H1 (cell line): ENCODE measurements around the gene KDM8. TPM values are rescaled to one million over a fixed set of nuclear protein-coding genes. Genes with fewer than 3 reads are reported as not detected.

ENCODE experiments used
- ATF2 ChIP-seq: IDR thresholded peaks from 2 replicates; pipeline ENCODE4 v1.6.1; 2012; ENCODE audit warnings: low read length, inconsistent platforms
- CHD7 ChIP-seq: fragments of 300-600 bp; sonication (generic); IDR thresholded peaks from 2 replicates; pipeline ENCODE4 v1.7.1; 2012; ENCODE audit warnings: low read length, moderate library complexity, mild to moderate bottlenecking, inconsistent platforms; ENCODE audit not compliant: insufficient replicate concordance
- polyA plus RNA-seq, 7 experiments: library from polyadenylated mRNA; depleted of rRNA in 3 of 7; stranded (reverse) in 5 of 7; unstranded in 2 of 7; fragments of >200 nt in 5 of 7; fragments of 200-250 nt in 2 of 7; gene quantifications; 1 replicate in 5 of 7; 2 replicates in 1 of 7; 4 replicates in 1 of 7; pipeline versions ENCODE4 v1.2.1 to v1.2.3, GENCODE V29; 2011 to 2013; ENCODE audit warnings: missing spikeins in 2 of 7, mixed read lengths in 2 of 7
- total RNA-seq: library from RNA; stranded (reverse); fragmentation: NEBNext Ultra II Directional; extraction: Animal tissue kit (Norgen Biotek cat#: 25700); gene quantifications from 2 replicates; pipeline ENCODE4 v1.2.1, GENCODE V29; 2021

The KDM8 gene
- total and polyA plus RNA-seq, 2 of the 8 experiments (the other 6 are each of a cell fraction or from before 2014, with no cell fraction given): 10.3 to 12.8 TPM

GRCh38 chr16:27220527-27220926 is 17.2 kb downstream of the KDM8 start (continued):
- TF ChIP-seq CHD7: no peak
- TF ChIP-seq ATF2: no peak
